K562 (cell line): Measurements from ENCODE around the gene DPH6. TPM values are rescaled to one million over a fixed set of nuclear protein-coding genes. Genes with fewer than 3 reads are reported as not detected.
A peak's percentile ranks its signal among the peaks of the same experiment; 100 is the strongest.

Experiments
- CBFA2T2 ChIP-seq: fragments of 450-650 bp; conservative IDR thresholded peaks from 2 replicates; pipeline ENCODE4 v1.6.1; 2017; ENCODE audit warnings: mild to moderate bottlenecking
- COPS2 ChIP-seq: fragments of 450-650 bp; conservative IDR thresholded peaks from 2 replicates; pipeline ENCODE4 v1.6.1; 2016; ENCODE audit warnings: mild to moderate bottlenecking, moderate library complexity
- CREBBP ChIP-seq: IDR thresholded peaks from one replicate; pipeline ENCODE4 v1.6.1; 2012; ENCODE audit warnings: low read depth, mild to moderate bottlenecking, control low read depth, inconsistent platforms, low read length
- KDM2B ChIP-seq: fragments of 250-450 bp; sonication (Bioruptor Pico); IDR thresholded peaks from 2 replicates; pipeline ENCODE4 v1.8.0; 2021; ENCODE audit warnings: mild to moderate bottlenecking, moderate library complexity
- LCOR ChIP-seq: sonication (generic); formaldehyde crosslinking; IDR thresholded peaks from 2 replicates; pipeline ENCODE4 v1.8.0; 2022; ENCODE audit warnings: mild to moderate bottlenecking, missing genetic modification reagents
- NCOR1 ChIP-seq: fragments of 450-650 bp; IDR thresholded peaks from 2 replicates; pipeline ENCODE4 v1.6.1; 2016; ENCODE audit warnings: mild to moderate bottlenecking, moderate library complexity
- TAF15 ChIP-seq: fragments of 200-400 bp; formaldehyde crosslinking; IDR thresholded peaks from 2 replicates; pipeline ENCODE4 v1.6.1; 2017; ENCODE audit warnings: mild to moderate bottlenecking, low read depth, low read length, moderate library complexity
- TRIM24 ChIP-seq, 2 experiments: fragments of 450-650 bp; IDR thresholded peaks; 2 replicates each; pipeline ENCODE4 v1.6.1; 2016
- YBX1 ChIP-seq: fragments of 450-650 bp; IDR thresholded peaks from 2 replicates; pipeline ENCODE4 v1.7.1; 2016; ENCODE audit warnings: mild to moderate bottlenecking
- ZBTB8A ChIP-seq: fragments of 450-650 bp; IDR thresholded peaks from 2 replicates; pipeline ENCODE4 v1.6.1; 2018; ENCODE audit warnings: mild to moderate bottlenecking, moderate library complexity; ENCODE audit not compliant: partially characterized antibody
- ZNF699 ChIP-seq: fragments of 250-450 bp; sonication (Bioruptor Pico); IDR thresholded peaks from 2 replicates; pipeline ENCODE4 v1.8.0; 2021; ENCODE audit warnings: mild to moderate bottlenecking, moderate library complexity; ENCODE audit not compliant: insufficient replicate concordance
- polyA plus RNA-seq, 8 experiments: library from polyadenylated mRNA; depleted of rRNA in 4 of 8; stranded (reverse) in 5 of 8; unstranded in 3 of 8; fragments of >200 nt; fragmentation: Nextera tagmentation in 2 of 8; fragmentation: Illumina TruSeq in 1 of 8; extraction: Ambion mirVana in 2 of 8; extraction: Trizol in 1 of 8; gene quantifications; 2 replicates each; pipeline versions ENCODE4 v1.2.1 to v1.2.3, GENCODE V29; 2011 to 2014; ENCODE audit warnings: inconsistent platforms in 1 of 8, missing spikeins in 1 of 8
- total RNA-seq, 7 experiments: library from RNA; depleted of rRNA in 6 of 7; stranded (reverse); fragments of >200 nt in 6 of 7; fragmentation: Illumina TruSeq in 2 of 7; extraction: Trizol in 2 of 7; gene quantifications; 2 replicates each; pipeline versions ENCODE4 v1.2.1 to v1.2.3, GENCODE V29; 2011 to 2021; ENCODE audit warnings: low replicate concordance in 1 of 7
- TF ChIP-seq, protein P1 (sequence below): fragments of 450-650 bp; IDR thresholded peaks from 2 replicates; pipeline ENCODE4 v1.6.1; 2016; ENCODE audit warnings: antibody characterized with exemption
- TF ChIP-seq, protein P2 (sequence below): fragments of 250-450 bp; sonication (Bioruptor Pico); IDR thresholded peaks from 2 replicates; pipeline ENCODE4 v1.9.0; 2021; ENCODE audit warnings: mild to moderate bottlenecking, inconsistent platforms

DPH6 gene
- total and polyA plus RNA-seq, 9 of the 15 experiments (the other 6 are each of a cell fraction or from before 2014, with no cell fraction given): 10.1 to 69.1 (median 18.8) TPM

GRCh38 chr15:35495080-35495479 lies 50.9 kb downstream of the DPH6 start (continued):
- TF ChIP-seq LCOR (CRISPR knock-in tag): no peak
- no peak for TF ChIP-seq ZBTB8A
- TF ChIP-seq, protein P1, sequence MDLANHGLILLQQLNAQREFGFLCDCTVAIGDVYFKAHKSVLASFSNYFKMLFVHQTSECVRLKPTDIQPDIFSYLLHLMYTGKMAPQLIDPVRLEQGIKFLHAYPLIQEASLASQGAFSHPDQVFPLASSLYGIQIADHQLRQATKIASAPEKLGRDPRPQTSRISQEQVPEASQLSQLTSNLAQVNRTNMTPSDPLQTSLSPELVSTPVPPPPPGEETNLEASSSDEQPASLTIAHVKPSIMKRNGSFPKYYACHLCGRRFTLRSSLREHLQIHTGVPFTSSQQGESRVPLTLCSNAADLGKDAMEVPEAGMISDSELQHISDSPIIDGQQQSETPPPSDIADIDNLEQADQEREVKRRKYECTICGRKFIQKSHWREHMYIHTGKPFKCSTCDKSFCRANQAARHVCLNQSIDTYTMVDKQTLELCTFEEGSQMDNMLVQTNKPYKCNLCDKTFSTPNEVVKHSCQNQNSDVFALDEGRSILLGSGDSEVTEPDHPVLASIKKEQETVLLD: no peak
- peak; percentile 36; the same call in 1 of the 2 replicates for TF ChIP-seq CBFA2T2
- TF ChIP-seq ZNF699 (CRISPR knock-in tag): no peak
- TF ChIP-seq YBX1: no peak
- no peak for TF ChIP-seq KDM2B
- TF ChIP-seq NCOR1: peak; percentile 33; the same call in 1 of the 2 replicates
- TF ChIP-seq, protein P2, sequence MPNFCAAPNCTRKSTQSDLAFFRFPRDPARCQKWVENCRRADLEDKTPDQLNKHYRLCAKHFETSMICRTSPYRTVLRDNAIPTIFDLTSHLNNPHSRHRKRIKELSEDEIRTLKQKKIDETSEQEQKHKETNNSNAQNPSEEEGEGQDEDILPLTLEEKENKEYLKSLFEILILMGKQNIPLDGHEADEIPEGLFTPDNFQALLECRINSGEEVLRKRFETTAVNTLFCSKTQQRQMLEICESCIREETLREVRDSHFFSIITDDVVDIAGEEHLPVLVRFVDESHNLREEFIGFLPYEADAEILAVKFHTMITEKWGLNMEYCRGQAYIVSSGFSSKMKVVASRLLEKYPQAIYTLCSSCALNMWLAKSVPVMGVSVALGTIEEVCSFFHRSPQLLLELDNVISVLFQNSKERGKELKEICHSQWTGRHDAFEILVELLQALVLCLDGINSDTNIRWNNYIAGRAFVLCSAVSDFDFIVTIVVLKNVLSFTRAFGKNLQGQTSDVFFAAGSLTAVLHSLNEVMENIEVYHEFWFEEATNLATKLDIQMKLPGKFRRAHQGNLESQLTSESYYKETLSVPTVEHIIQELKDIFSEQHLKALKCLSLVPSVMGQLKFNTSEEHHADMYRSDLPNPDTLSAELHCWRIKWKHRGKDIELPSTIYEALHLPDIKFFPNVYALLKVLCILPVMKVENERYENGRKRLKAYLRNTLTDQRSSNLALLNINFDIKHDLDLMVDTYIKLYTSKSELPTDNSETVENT (CRISPR knock-in tag): no peak
- TF ChIP-seq COPS2: no peak
- no peak for TF ChIP-seq TRIM24 (IDR thresholded peaks at IDR 0.05)
- no peak for TF ChIP-seq CREBBP
- no peak for TF ChIP-seq TAF15
